ENCODE results near the gene YWHAG. TPM values are rescaled to one million over a fixed set of nuclear protein-coding genes. Genes with fewer than 3 reads are reported as not detected.

Gene YWHAG
- total and polyA plus RNA-seq, 9 of the 15 experiments (the other 6 are each of a cell fraction or from before 2014, with no cell fraction given), result 30.4 to 246 (median 94.5) TPM

DNA sequence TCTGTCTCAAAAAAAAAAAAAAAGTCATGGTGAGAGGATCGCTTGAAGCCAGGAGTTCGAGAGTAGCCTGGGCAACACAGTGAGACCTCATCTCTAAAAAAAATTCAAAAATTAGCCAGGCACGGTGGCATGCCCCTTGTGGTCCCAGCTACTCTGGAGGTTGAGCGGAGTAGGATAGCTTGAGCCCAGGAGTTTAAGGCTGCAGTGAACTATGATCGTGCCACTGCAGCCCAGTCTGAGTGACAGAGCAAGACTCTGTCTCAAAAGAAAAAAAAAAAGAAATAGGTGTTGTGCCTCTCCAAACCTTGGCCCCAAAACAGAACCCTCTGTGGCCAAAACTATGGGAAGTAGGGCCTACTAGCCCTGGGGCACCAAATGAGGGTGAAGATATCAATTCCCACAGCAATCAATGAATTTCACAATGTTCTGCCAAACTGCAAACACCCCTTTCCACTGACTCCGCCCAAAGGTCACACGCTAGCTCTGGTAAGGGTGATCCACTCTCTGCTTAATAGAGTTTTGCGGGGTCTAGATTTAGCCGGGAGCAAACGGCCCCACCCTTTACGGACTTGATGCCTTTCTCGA is 33.8 kb upstream of the YWHAG start (continued):
- TF ChIP-seq, protein P1, sequence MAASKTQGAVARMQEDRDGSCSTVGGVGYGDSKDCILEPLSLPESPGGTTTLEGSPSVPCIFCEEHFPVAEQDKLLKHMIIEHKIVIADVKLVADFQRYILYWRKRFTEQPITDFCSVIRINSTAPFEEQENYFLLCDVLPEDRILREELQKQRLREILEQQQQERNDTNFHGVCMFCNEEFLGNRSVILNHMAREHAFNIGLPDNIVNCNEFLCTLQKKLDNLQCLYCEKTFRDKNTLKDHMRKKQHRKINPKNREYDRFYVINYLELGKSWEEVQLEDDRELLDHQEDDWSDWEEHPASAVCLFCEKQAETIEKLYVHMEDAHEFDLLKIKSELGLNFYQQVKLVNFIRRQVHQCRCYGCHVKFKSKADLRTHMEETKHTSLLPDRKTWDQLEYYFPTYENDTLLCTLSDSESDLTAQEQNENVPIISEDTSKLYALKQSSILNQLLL (CRISPR knock-in tag; IDR thresholded peaks at IDR 0.05; ENCODE audit: borderline replicate concordance), result no peak
- TF ChIP-seq BCOR (IDR thresholded peaks at IDR 0.05) (no peak), PTTG1 (tag; IDR thresholded peaks at IDR 0.05; ENCODE audit: low read depth) (no peak), NFE2L1 (tag; IDR thresholded peaks at IDR 0.05; ENCODE audit: borderline replicate concordance, low read depth) (no peak), ZNF57 (CRISPR knock-in tag; IDR thresholded peaks at IDR 0.05) (no peak), TAF7 (tag; IDR thresholded peaks at IDR 0.05) (no peak), PRPF4 (IDR thresholded peaks at IDR 0.05; ENCODE audit: insufficient read depth, low read depth, low read length, poor library complexity, severe bottlenecking) (no peak), NFXL1 (CRISPR knock-in tag; IDR thresholded peaks at IDR 0.05) (no peak), POLR2G (IDR thresholded peaks at IDR 0.05; ENCODE audit: low read depth, low read length) (no peak), ZNF274 (IDR thresholded peaks at IDR 0.05; ENCODE audit: borderline replicate concordance, low read depth, low read length) (no peak), HSF4 (CRISPR knock-in tag; IDR thresholded peaks at IDR 0.05; ENCODE audit: borderline replicate concordance) (no peak)
- TF ChIP-seq, protein P2, sequence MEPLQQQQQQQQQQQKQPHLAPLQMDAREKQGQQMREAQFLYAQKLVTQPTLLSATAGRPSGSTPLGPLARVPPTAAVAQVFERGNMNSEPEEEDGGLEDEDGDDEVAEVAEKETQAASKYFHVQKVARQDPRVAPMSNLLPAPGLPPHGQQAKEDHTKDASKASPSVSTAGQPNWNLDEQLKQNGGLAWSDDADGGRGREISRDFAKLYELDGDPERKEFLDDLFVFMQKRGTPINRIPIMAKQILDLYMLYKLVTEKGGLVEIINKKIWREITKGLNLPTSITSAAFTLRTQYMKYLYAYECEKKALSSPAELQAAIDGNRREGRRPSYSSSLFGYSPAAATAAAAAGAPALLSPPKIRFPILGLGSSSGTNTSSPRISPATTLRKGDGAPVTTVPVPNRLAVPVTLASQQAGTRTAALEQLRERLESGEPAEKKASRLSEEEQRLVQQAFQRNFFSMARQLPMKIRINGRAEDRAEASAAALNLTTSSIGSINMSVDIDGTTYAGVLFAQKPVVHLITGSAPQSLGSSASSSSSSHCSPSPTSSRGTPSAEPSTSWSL (CRISPR knock-in tag; IDR thresholded peaks at IDR 0.05; ENCODE audit: borderline replicate concordance), result no peak
- TF ChIP-seq, protein P3, sequence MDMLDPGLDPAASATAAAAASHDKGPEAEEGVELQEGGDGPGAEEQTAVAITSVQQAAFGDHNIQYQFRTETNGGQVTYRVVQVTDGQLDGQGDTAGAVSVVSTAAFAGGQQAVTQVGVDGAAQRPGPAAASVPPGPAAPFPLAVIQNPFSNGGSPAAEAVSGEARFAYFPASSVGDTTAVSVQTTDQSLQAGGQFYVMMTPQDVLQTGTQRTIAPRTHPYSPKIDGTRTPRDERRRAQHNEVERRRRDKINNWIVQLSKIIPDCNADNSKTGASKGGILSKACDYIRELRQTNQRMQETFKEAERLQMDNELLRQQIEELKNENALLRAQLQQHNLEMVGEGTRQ (CRISPR knock-in tag; IDR thresholded peaks at IDR 0.05), result no peak
- TF ChIP-seq, protein P4, sequence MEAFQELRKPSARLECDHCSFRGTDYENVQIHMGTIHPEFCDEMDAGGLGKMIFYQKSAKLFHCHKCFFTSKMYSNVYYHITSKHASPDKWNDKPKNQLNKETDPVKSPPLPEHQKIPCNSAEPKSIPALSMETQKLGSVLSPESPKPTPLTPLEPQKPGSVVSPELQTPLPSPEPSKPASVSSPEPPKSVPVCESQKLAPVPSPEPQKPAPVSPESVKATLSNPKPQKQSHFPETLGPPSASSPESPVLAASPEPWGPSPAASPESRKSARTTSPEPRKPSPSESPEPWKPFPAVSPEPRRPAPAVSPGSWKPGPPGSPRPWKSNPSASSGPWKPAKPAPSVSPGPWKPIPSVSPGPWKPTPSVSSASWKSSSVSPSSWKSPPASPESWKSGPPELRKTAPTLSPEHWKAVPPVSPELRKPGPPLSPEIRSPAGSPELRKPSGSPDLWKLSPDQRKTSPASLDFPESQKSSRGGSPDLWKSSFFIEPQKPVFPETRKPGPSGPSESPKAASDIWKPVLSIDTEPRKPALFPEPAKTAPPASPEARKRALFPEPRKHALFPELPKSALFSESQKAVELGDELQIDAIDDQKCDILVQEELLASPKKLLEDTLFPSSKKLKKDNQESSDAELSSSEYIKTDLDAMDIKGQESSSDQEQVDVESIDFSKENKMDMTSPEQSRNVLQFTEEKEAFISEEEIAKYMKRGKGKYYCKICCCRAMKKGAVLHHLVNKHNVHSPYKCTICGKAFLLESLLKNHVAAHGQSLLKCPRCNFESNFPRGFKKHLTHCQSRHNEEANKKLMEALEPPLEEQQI (IDR thresholded peaks at IDR 0.05), result no peak
